GM12878 (cell line): ENCODE measurements around the gene NPAS2. TPM values are rescaled to one million over a fixed set of nuclear protein-coding genes. Genes with fewer than 3 reads are reported as not detected.

Experiments used
- ATAC-seq: fragments of 200-7000 bp; cut with Tn5 transposase; 3 replicates; pipeline ENCODE4 v1.9.1; 2020; ENCODE audit warnings: mild to moderate bottlenecking, moderate library complexity
- BruUV-seq: library from RNA; stranded (reverse); fragments of 400-500 nt; replicated peaks from 2 replicates; lab custom pipeline; 2021; lab: Mats Ljungman, UMichigan
- CTCF ChIA-PET: fragments of 300-600 bp; sonication (Branson Sonifier 250); formaldehyde crosslinking; extraction: SDS; loops from one replicate; lab custom pipeline; 2021; ENCODE audit warnings: inconsistent platforms; lab: Yijun Ruan, JAX
- POLR2A ChIA-PET: fragments of 350-600 bp; formaldehyde crosslinking; extraction: SDS; loops from one replicate; lab custom pipeline; 2021; ENCODE audit warnings: inconsistent platforms; lab: Charles Lee
- RAD21 ChIA-PET: fragments of 300-600 bp; sonication (Branson Sonifier 250); formaldehyde crosslinking; loops from one replicate; lab custom pipeline; 2023; ENCODE audit warnings: antibody characterized with exemption; ENCODE audit not compliant: unreplicated experiment; lab: Charles Lee
- SMC1A ChIA-PET: fragments of 300-600 bp; sonication (Branson Sonifier 250); formaldehyde crosslinking; loops from one replicate; lab custom pipeline; 2023; ENCODE audit not compliant: unreplicated experiment, uncharacterized antibody; lab: Charles Lee
- DNase-seq: peaks from one replicate; pipeline ENCODE4 v3.0.0-alpha.2; 2011; ENCODE audit warnings: low read depth, low spot score
- FAIRE-seq: peaks from 3 replicates; lab custom pipeline; 2011; peaks lifted over from hg19 to GRCh38; lab: Jason Lieb, UNC
- H2AFZ ChIP-seq: 2 replicates; pipeline ENCODE4 v1.6.0; 2011; ENCODE audit warnings: low read depth, low read length, control low read depth; ENCODE audit not compliant: control insufficient read depth
- H3K27ac ChIP-seq: 2 replicates; pipeline ENCODE4 v1.5.1; 2011; ENCODE audit warnings: control low read depth; ENCODE audit not compliant: control insufficient read depth, insufficient read depth
- H3K27me3 ChIP-seq, 2 experiments: replicated peaks in 1 of 2; 2 replicates each; pipeline versions ENCODE4 v1.6.0 to v1.6.1; 2011; ENCODE audit warnings: low read length in 1 of 2; ENCODE audit not compliant: control insufficient read depth in 2 of 2, insufficient read depth in 2 of 2
- H3K36me3 ChIP-seq, 2 experiments: 2 replicates each; pipeline ENCODE4 v1.5.1; 2011; ENCODE audit warnings: low read length in 1 of 2; ENCODE audit not compliant: control insufficient read depth in 2 of 2, insufficient read depth in 2 of 2
- H3K4me1 ChIP-seq: 2 replicates; pipeline ENCODE4 v1.6.1; 2011; ENCODE audit warnings: mild to moderate bottlenecking, low read length, moderate library complexity, mixed read lengths; ENCODE audit not compliant: control insufficient read depth, insufficient read depth
- H3K4me2 ChIP-seq: 2 replicates; pipeline ENCODE4 v1.6.0; 2011; ENCODE audit warnings: control low read depth; ENCODE audit not compliant: control insufficient read depth, insufficient read depth
- H3K4me3 ChIP-seq: fragments of 200-600 bp; sonication (generic); 2 replicates; pipeline ENCODE4 v1.5.1; 2016
- H3K79me2 ChIP-seq: 2 replicates; pipeline ENCODE4 v1.6.0; 2011; ENCODE audit warnings: low read length; ENCODE audit not compliant: control insufficient read depth, insufficient read depth
- H3K9ac ChIP-seq: 2 replicates; pipeline ENCODE4 v1.8.0; 2011; ENCODE audit warnings: low read length, control low read depth, mixed read lengths; ENCODE audit not compliant: control insufficient read depth, insufficient read depth
- H3K9me3 ChIP-seq: replicated peaks from 3 replicates; pipeline ENCODE4 v1.5.1; 2011; ENCODE audit warnings: mild to moderate bottlenecking, low read length; ENCODE audit not compliant: control insufficient read depth, insufficient read depth
- H4K20me1 ChIP-seq: 2 replicates; pipeline ENCODE4 v1.6.0; 2011; ENCODE audit not compliant: control insufficient read depth, insufficient read depth
- ATF7 ChIP-seq: fragments of 450-650 bp; IDR thresholded peaks from 2 replicates; pipeline ENCODE4 v1.6.1; 2016; ENCODE audit warnings: low read depth, mild to moderate bottlenecking
- GATAD2B ChIP-seq: fragments of 450-650 bp; conservative IDR thresholded peaks from 2 replicates; pipeline ENCODE4 v1.6.1; 2017; ENCODE audit warnings: low read depth, mild to moderate bottlenecking, moderate library complexity
- KAT2A ChIP-seq: conservative IDR thresholded peaks from 2 replicates; pipeline ENCODE4 v1.6.1; 2011; ENCODE audit warnings: low read depth, low read length; ENCODE audit not compliant: control insufficient read depth
- MTA2 ChIP-seq: fragments of 450-650 bp; IDR thresholded peaks from 2 replicates; pipeline ENCODE4 v1.6.1; 2016; ENCODE audit warnings: low read depth, mild to moderate bottlenecking, moderate library complexity
- ZNF384 ChIP-seq: IDR thresholded peaks from 2 replicates; pipeline ENCODE4 v1.6.1; 2012; ENCODE audit warnings: low read depth, mild to moderate bottlenecking, low read length, improper control_type of control experiment, borderline replicate concordance
- WGBS: methylation state at CpG from one replicate; pipeline ENCODE4 v1.1.6; 2016; ENCODE audit warnings: low lambda C conversion rate; ENCODE audit not compliant: insufficient replicate concordance, insufficient coverage; ENCODE audit errors: missing lambda C conversion rate; 5-methylcytosine and 5-hydroxymethylcytosine counted together
- in situ Hi-C: fragments of 300-500 bp; cut with MboI; formaldehyde crosslinking; loops from 9 replicates; pipeline ENCODE4 v1.14.3; 2018; ENCODE audit warnings: mixed read lengths
- intact Hi-C: fragments of 100-400 bp; cut with micrococcal nuclease; formaldehyde crosslinking; loops from one replicate; pipeline ENCODE4 v1.14.2; 2022; ENCODE audit not compliant: unreplicated experiment
- polyA plus RNA-seq, 11 experiments: library from polyadenylated mRNA; depleted of rRNA in 4 of 11; unstranded in 6 of 11; stranded (reverse) in 5 of 11; fragments of >200 nt; fragmentation: Nextera tagmentation in 4 of 11; fragmentation: Illumina TruSeq in 1 of 11; extraction: Ambion mirVana in 4 of 11; extraction: Trizol in 1 of 11; gene quantifications; 1 replicate in 1 of 11; 2 replicates in 10 of 11; pipeline versions ENCODE4 v1.2.1 to v1.2.3, GENCODE V29; 2011 to 2016; ENCODE audit warnings: inconsistent platforms in 2 of 11, missing spikeins in 2 of 11, low read depth in 1 of 11
- total RNA-seq, 4 experiments: library from RNA; depleted of rRNA in 3 of 4; stranded (reverse); fragments of >200 nt in 3 of 4; fragmentation: Illumina TruSeq in 1 of 4; extraction: Trizol in 1 of 4; gene quantifications; 2 replicates each; pipeline versions ENCODE4 v1.2.1 to v1.2.3, GENCODE V29; 2013 to 2021
- TF ChIP-seq, protein P1 (sequence below): IDR thresholded peaks from 2 replicates; pipeline ENCODE4 v1.6.1; 2012; ENCODE audit warnings: low read depth, low read length, improper control_type of control experiment

NPAS2 gene
- total and polyA plus RNA-seq, 10 of the 15 experiments (the other 5 are each of a cell fraction or from before 2014, with no cell fraction given): 0.08 TPM; not detected in 9

DNA sequence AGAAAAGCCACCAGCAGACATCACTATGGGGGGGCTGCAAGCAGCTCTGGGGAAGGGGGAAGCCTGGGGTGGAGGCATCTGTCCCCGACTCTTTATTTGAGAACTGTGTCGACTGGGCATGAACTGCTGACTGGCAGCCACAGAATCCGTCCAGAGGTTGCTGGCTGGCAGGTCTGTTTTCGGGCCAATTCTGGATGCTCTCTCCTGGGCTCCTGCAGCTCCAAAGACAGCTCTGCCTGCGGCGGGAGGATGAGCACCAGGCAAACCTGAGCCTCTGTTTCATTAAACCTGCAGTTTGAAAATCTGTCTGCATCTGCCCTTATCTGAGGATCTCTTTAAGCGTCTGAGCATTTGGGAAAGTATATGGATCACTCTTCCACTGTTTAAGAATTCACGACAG, 147.8 kb downstream of the NPAS2 start:
- H3K9ac ChIP-seq: no peak overlapping the region
- in situ Hi-C loops: no loop called here
- H3K9me3 ChIP-seq: no peaks in the 10 kb centered on the region
- ChIA-PET POLR2A (interaction anchor here (0.6 kb wide), 1 partner anchor 1230 kb away, joined by 12 read pairs; no protein-coding TSS in a partner anchor), CTCF (no interaction called here), RAD21 (no interaction called here), SMC1A (no interaction called here)
- intact Hi-C loops: no loop called here
- 54% methylated on average over 8 of the region's 8 CpGs for WGBS
- H3K79me2 ChIP-seq: no peaks in the 10 kb centered on the region
- TF ChIP-seq GATAD2B (no peak), ATF7 (no peak), MTA2 (no peak), ZNF384 (no peak)
- no peaks in the 10 kb centered on the region for H4K20me1 ChIP-seq
- BruUV-seq: no TSS peak
- H3K36me3 ChIP-seq: no peaks in the 10 kb centered on the region
- ATAC-seq (no peak), FAIRE-seq (no peak), DNase-seq (no peak)
- no peak overlapping the region for H3K4me3 ChIP-seq
- no peaks in the 10 kb centered on the region; a peak in 2 of 4 replicates for H3K27me3 ChIP-seq
- no peak overlapping the region for H3K27ac ChIP-seq
- no peak overlapping the region for H3K4me2 ChIP-seq
- H2AFZ ChIP-seq: no peak overlapping the region
- no peaks in the 10 kb centered on the region for H3K4me1 ChIP-seq

- Histone ChIP-seq H2AFZ (no peak overlapping the region), H3K36me3 (no peaks in the 10 kb centered on the region), H4K20me1 (no peaks in the 10 kb centered on the region), H3K4me2 (no peak overlapping the region), H3K4me3 (no peak overlapping the region), H3K27ac (no peak overlapping the region)
- no TSS peak for BruUV-seq
- DNase-seq (no peak), FAIRE-seq (no peak), ATAC-seq (no peak)
- ChIA-PET CTCF (no interaction called here), POLR2A (no interaction called here)
- in situ Hi-C loops: no loop called here
- TF ChIP-seq MTA2: no peak
- TF ChIP-seq, protein P1, sequence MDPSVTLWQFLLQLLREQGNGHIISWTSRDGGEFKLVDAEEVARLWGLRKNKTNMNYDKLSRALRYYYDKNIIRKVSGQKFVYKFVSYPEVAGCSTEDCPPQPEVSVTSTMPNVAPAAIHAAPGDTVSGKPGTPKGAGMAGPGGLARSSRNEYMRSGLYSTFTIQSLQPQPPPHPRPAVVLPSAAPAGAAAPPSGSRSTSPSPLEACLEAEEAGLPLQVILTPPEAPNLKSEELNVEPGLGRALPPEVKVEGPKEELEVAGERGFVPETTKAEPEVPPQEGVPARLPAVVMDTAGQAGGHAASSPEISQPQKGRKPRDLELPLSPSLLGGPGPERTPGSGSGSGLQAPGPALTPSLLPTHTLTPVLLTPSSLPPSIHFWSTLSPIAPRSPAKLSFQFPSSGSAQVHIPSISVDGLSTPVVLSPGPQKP: no peak
- no peak for TF ChIP-seq KAT2A
- TF ChIP-seq, all 136 proteins: peak for 0
- Histone ChIP-seq H3K79me2 (no peaks in the 10 kb centered on the region), H3K9me3 (no peaks in the 10 kb centered on the region), H3K27me3 (peaks cover 0 to 1% of the 10 kb centered on the region in 2 experiments; a peak in 3 of 4 replicates), H3K9ac (no peak overlapping the region), H3K4me1 (no peaks in the 10 kb centered on the region)
- SMC1A ChIA-PET: no interaction called here
- intact Hi-C loops: no loop called here
- RAD21 ChIA-PET: no interaction called here
- 69% methylated on average over 28 of the region's 28 CpGs for WGBS
These were observed 148.5 kb downstream of the NPAS2 start for GRCh38 chr2:100968146-100969145.
